Measurements from ENCODE around the gene SLC46A1. TPM values are rescaled to one million over a fixed set of nuclear protein-coding genes. Genes with fewer than 3 reads are reported as not detected.

Gene SLC46A1
- total RNA-seq, 5 donors from 2014 or later (not counting 1 experiment from before 2014, with no cell fraction given), result 0.93 to 2.7 (median 2.5) TPM

- H3K4me3 ChIP-seq (ENCODE audit: control insufficient read depth in 1 of 2, extremely low read depth in 1 of 2, low read length in 1 of 2), result no peak overlapping the region
- no CpG with 5 or more reads among the region's 1 CpG for WGBS (ENCODE audit: insufficient coverage)
- H3K27me3 Mint-ChIP-seq, result no peaks in the 10 kb centered on the region
- peaks cover 8 to 53% of the 10 kb centered on the region in 2 donors for H3K36me3 ChIP-seq (ENCODE audit: control insufficient read depth in 2 of 2, extremely low read depth in 1 of 2, insufficient read depth in 1 of 2, low read length in 1 of 2)
- CTCF ChIA-PET, result no interaction called here
- H3K27me3 ChIP-seq (replicated peaks in 1 of 2; ENCODE audit: control insufficient read depth in 2 of 2, extremely low read depth in 1 of 2, insufficient read depth in 2 of 2, low read length in 1 of 2), result no peaks in the 10 kb centered on the region
- no peaks in the 10 kb centered on the region for H3K9me3 ChIP-seq
- no peak overlapping the region for H3K27ac Mint-ChIP-seq
- H3K36me3 Mint-ChIP-seq, result peaks cover 39% of the 10 kb centered on the region
- DNase-seq, result no peak
- ATAC-seq (replicated peaks in 1 of 4), result no peak
- POLR2A ChIA-PET, result no interaction called here
- no peak overlapping the region for H3K27ac ChIP-seq (ENCODE audit: low read length)
- peaks cover 0 to 8% of the 10 kb centered on the region in 2 experiments for H3K4me1 ChIP-seq (ENCODE audit: control insufficient read depth in 1 of 2, extremely low read depth in 1 of 2, insufficient read depth in 2 of 2, low read length in 2 of 2)
- no peak overlapping the region for H3K4me3 Mint-ChIP-seq
- H3K4me1 Mint-ChIP-seq, result peaks cover 8 to 21% (median 13%) of the 10 kb centered on the region in 3 donors
- H3K9me3 Mint-ChIP-seq, result no peaks in the 10 kb centered on the region
These were observed 15.9 kb downstream of the SLC46A1 start for GRCh38 chr17:28390141-28390540.

- H3K27ac Mint-ChIP-seq, result no peak overlapping the region
- Histone ChIP-seq H3K36me3 (ENCODE audit: control insufficient read depth in 2 of 2, extremely low read depth in 1 of 2, insufficient read depth in 1 of 2, low read length in 1 of 2) (peaks cover 8 to 39% of the 10 kb centered on the region in 2 donors), H3K27ac (ENCODE audit: low read length) (no peak overlapping the region), H3K4me3 (ENCODE audit: control insufficient read depth in 1 of 2, extremely low read depth in 1 of 2, low read length in 1 of 2) (no peak overlapping the region), H3K27me3 (replicated peaks in 1 of 2; ENCODE audit: control insufficient read depth in 2 of 2, extremely low read depth in 1 of 2, insufficient read depth in 2 of 2, low read length in 1 of 2) (peaks cover 3 to 4% of the 10 kb centered on the region in 2 experiments), H3K4me1 (ENCODE audit: control insufficient read depth in 1 of 2, extremely low read depth in 1 of 2, insufficient read depth in 2 of 2, low read length in 2 of 2) (peaks cover 2 to 23% of the 10 kb centered on the region in 2 experiments), H3K9me3 (no peaks in the 10 kb centered on the region)
- no peaks in the 10 kb centered on the region for H3K9me3 Mint-ChIP-seq
- H3K4me1 Mint-ChIP-seq, result peaks cover 15 to 36% (median 26%) of the 10 kb centered on the region in 3 donors
- H3K4me3 Mint-ChIP-seq, result no peak overlapping the region
- ChIA-PET CTCF (no interaction called here), POLR2A (interaction anchor here in 1 of 2 donors (1.3 kb wide), 1 partner anchor 21 kb away, joined by 3 read pairs; no protein-coding TSS in a partner anchor)
- peaks cover 27% of the 10 kb centered on the region for H3K36me3 Mint-ChIP-seq
- WGBS (ENCODE audit: insufficient coverage), result over 99% methylated on average over 11 of the region's 11 CpGs
- H3K27me3 Mint-ChIP-seq, result no peaks in the 10 kb centered on the region
- DNase-seq (no peak), ATAC-seq (replicated peaks in 1 of 4) (no peak)
These were observed 17.9 kb downstream of the SLC46A1 start for GRCh38 chr17:28388106-28388505.

- Histone ChIP-seq H3K4me3 (ENCODE audit: control insufficient read depth in 1 of 2, extremely low read depth in 1 of 2, low read length in 1 of 2) (no peak overlapping the region), H3K27me3 (replicated peaks in 1 of 2; ENCODE audit: control insufficient read depth in 2 of 2, extremely low read depth in 1 of 2, insufficient read depth in 2 of 2, low read length in 1 of 2) (peaks cover 4 to 8% of the 10 kb centered on the region in 2 experiments), H3K36me3 (ENCODE audit: control insufficient read depth in 2 of 2, extremely low read depth in 1 of 2, insufficient read depth in 1 of 2, low read length in 1 of 2) (peaks cover 8 to 26% of the 10 kb centered on the region in 2 donors), H3K4me1 (ENCODE audit: control insufficient read depth in 1 of 2, extremely low read depth in 1 of 2, insufficient read depth in 2 of 2, low read length in 2 of 2) (peaks cover 2 to 28% of the 10 kb centered on the region in 2 experiments), H3K9me3 (no peaks in the 10 kb centered on the region), H3K27ac (ENCODE audit: low read length) (no peak overlapping the region)
- Mint-ChIP-seq H3K36me3 (peaks cover 29% of the 10 kb centered on the region), H3K27ac (peak overlapping the region in 1 of 2 donors; percentile 49), H3K4me3 (no peak overlapping the region), H3K9me3 (no peaks in the 10 kb centered on the region), H3K27me3 (peaks cover 4 to 6% of the 10 kb centered on the region in 2 donors), H3K4me1 (peaks cover 25 to 44% (median 35%) of the 10 kb centered on the region in 3 donors)
- POLR2A ChIA-PET, result no interaction called here
- DNase-seq (no peak), ATAC-seq (replicated peaks in 1 of 4) (no peak)
- CTCF ChIA-PET, result no interaction called here
These were observed 19.6 kb downstream of the SLC46A1 start for GRCh38 chr17:28386391-28386790.

- H3K27ac ChIP-seq (ENCODE audit: low read length), result no peak overlapping the region
- Mint-ChIP-seq H3K27me3 (peaks cover 4 to 6% of the 10 kb centered on the region in 2 donors), H3K9me3 (no peaks in the 10 kb centered on the region), H3K36me3 (peaks cover 20% of the 10 kb centered on the region), H3K4me3 (peak overlapping the region; percentile 88 to 91 (median 89)), H3K27ac (peak overlapping the region; percentile 23 to 49), H3K4me1 (peaks cover 27 to 47% (median 42%) of the 10 kb centered on the region in 3 donors)
- peak in 1 of 35 experiments; percentile 15 for DNase-seq
- 67% methylated on average over 1 of the region's 8 CpGs for WGBS (ENCODE audit: insufficient coverage)
- ChIA-PET POLR2A (no interaction called here), CTCF (no interaction called here)
- ATAC-seq (replicated peaks in 1 of 4), result peak; percentile 4 to 25 (median 18)
- H3K27me3 ChIP-seq (replicated peaks in 1 of 2; ENCODE audit: control insufficient read depth in 2 of 2, extremely low read depth in 1 of 2, insufficient read depth in 2 of 2, low read length in 1 of 2), result peaks cover 8 to 10% of the 10 kb centered on the region in 2 experiments
- peaks cover 4 to 16% of the 10 kb centered on the region in 2 donors for H3K36me3 ChIP-seq (ENCODE audit: control insufficient read depth in 2 of 2, extremely low read depth in 1 of 2, insufficient read depth in 1 of 2, low read length in 1 of 2)
- H3K4me1 ChIP-seq (ENCODE audit: control insufficient read depth in 1 of 2, extremely low read depth in 1 of 2, insufficient read depth in 2 of 2, low read length in 2 of 2), result peaks cover 2 to 29% of the 10 kb centered on the region in 2 experiments
- peak overlapping the region in 1 of 2 donors; percentile 87 for H3K4me3 ChIP-seq (ENCODE audit: control insufficient read depth in 1 of 2, extremely low read depth in 1 of 2, low read length in 1 of 2)
- no peaks in the 10 kb centered on the region for H3K9me3 ChIP-seq
These were observed 20.6 kb downstream of the SLC46A1 start for GRCh38 chr17:28385406-28385805.

GRCh38 chr17:28385037-28385400 lies 21.0 kb downstream of the SLC46A1 start:
- ChIA-PET CTCF (no interaction called here), POLR2A (no interaction called here)
- Histone ChIP-seq H3K27ac (ENCODE audit: low read length) (peak overlapping the region; percentile 45), H3K4me1 (ENCODE audit: control insufficient read depth in 1 of 2, extremely low read depth in 1 of 2, insufficient read depth in 2 of 2, low read length in 2 of 2) (peaks cover 2 to 29% of the 10 kb centered on the region in 2 experiments), H3K27me3 (replicated peaks in 1 of 2; ENCODE audit: control insufficient read depth in 2 of 2, extremely low read depth in 1 of 2, insufficient read depth in 2 of 2, low read length in 1 of 2) (peaks cover 10 to 11% of the 10 kb centered on the region in 2 experiments), H3K9me3 (no peaks in the 10 kb centered on the region), H3K36me3 (ENCODE audit: control insufficient read depth in 2 of 2, extremely low read depth in 1 of 2, insufficient read depth in 1 of 2, low read length in 1 of 2) (peaks cover 4 to 12% of the 10 kb centered on the region in 2 donors), H3K4me3 (ENCODE audit: control insufficient read depth in 1 of 2, extremely low read depth in 1 of 2, low read length in 1 of 2) (peak overlapping the region; percentile 87 to 96)
- peaks cover 16% of the 10 kb centered on the region for H3K36me3 Mint-ChIP-seq
- peaks cover 29 to 48% (median 45%) of the 10 kb centered on the region in 3 donors for H3K4me1 Mint-ChIP-seq
- H3K4me3 Mint-ChIP-seq, result peak overlapping the region; percentile 88 to 91 (median 89)
- no peak for DNase-seq
- H3K9me3 Mint-ChIP-seq, result no peaks in the 10 kb centered on the region
- ATAC-seq (replicated peaks in 1 of 4), result peak; percentile 15 to 20 (median 18)
- peaks cover 4 to 6% of the 10 kb centered on the region in 2 donors for H3K27me3 Mint-ChIP-seq
- peak overlapping the region; percentile 27 to 81 for H3K27ac Mint-ChIP-seq
- 10% methylated on average over 28 of the region's 29 CpGs for WGBS (ENCODE audit: insufficient coverage)

GRCh38 chr17:28384281-28385036 lies 21.6 kb downstream of the SLC46A1 start:
- 3% methylated on average over 50 of the region's 56 CpGs for WGBS (ENCODE audit: insufficient coverage)
- ChIA-PET CTCF (interaction anchor here in 1 of 2 donors (0.6 kb wide), 1 partner anchor 27 kb away, joined by 3 read pairs; the partner anchor contains the start of gene POLDIP2), POLR2A (interaction anchor here in 1 of 2 donors (1.0 kb wide), 1 partner anchor 27 kb away, joined by 3 read pairs; the partner anchor contains the start of gene POLDIP2)
- Mint-ChIP-seq H3K36me3 (peaks cover 11% of the 10 kb centered on the region), H3K4me1 (peaks cover 29 to 45% (median 45%) of the 10 kb centered on the region in 3 donors), H3K4me3 (peak overlapping the region; percentile 88 to 91 (median 89)), H3K9me3 (no peaks in the 10 kb centered on the region), H3K27me3 (peaks cover 4 to 6% of the 10 kb centered on the region in 2 donors), H3K27ac (peak overlapping the region; percentile 69 to 81)
- peak; percentile 36 to 69 (median 52) for DNase-seq
- H3K36me3 ChIP-seq (ENCODE audit: control insufficient read depth in 2 of 2, extremely low read depth in 1 of 2, insufficient read depth in 1 of 2, low read length in 1 of 2), result peaks cover 4 to 7% of the 10 kb centered on the region in 2 donors
- peak overlapping the region; percentile 45 for H3K27ac ChIP-seq (ENCODE audit: low read length)
- peaks cover 2 to 29% of the 10 kb centered on the region in 2 experiments for H3K4me1 ChIP-seq (ENCODE audit: control insufficient read depth in 1 of 2, extremely low read depth in 1 of 2, insufficient read depth in 2 of 2, low read length in 2 of 2)
- H3K4me3 ChIP-seq (ENCODE audit: control insufficient read depth in 1 of 2, extremely low read depth in 1 of 2, low read length in 1 of 2), result peak overlapping the region; percentile 87 to 96
- peak; percentile 90 to 94 (median 93) for ATAC-seq (replicated peaks in 1 of 4)
- peaks cover 10 to 11% of the 10 kb centered on the region in 2 experiments for H3K27me3 ChIP-seq (replicated peaks in 1 of 2; ENCODE audit: control insufficient read depth in 2 of 2, extremely low read depth in 1 of 2, insufficient read depth in 2 of 2, low read length in 1 of 2)
- no peaks in the 10 kb centered on the region for H3K9me3 ChIP-seq

Data from T-cell (primary cell).